ENCODE data around the gene CD93.

The CD93 gene

GRCh38 chr20:23047001-23047737 is 39.0 kb downstream of the CD93 start:
- TF ChIP-seq FOXP2 (optimal IDR thresholded peaks at IDR 0.05; ENCODE audit: borderline replicate concordance, extremely low read depth, extremely low read length, insufficient read depth), result no peak
- no peak for TF ChIP-seq TAF1 (IDR thresholded peaks at IDR 0.05; ENCODE audit: borderline replicate concordance, insufficient read depth, low read length)
- no peak for TF ChIP-seq POLR2AphosphoS5 (IDR thresholded peaks at IDR 0.05; ENCODE audit: low read depth, low read length)
- no peak for TF ChIP-seq SIN3A (IDR thresholded peaks at IDR 0.05; ENCODE audit: borderline replicate concordance, insufficient read depth, low read length)
- TF ChIP-seq REST (IDR thresholded peaks at IDR 0.05; ENCODE audit: insufficient read depth in 1 of 2, low read depth in 2 of 2, low read length in 2 of 2), result no peak

- TF ChIP-seq FOXP2 (optimal IDR thresholded peaks at IDR 0.05; ENCODE audit: borderline replicate concordance, extremely low read depth, extremely low read length, insufficient read depth) (no peak), SIN3A (IDR thresholded peaks at IDR 0.05; ENCODE audit: borderline replicate concordance, insufficient read depth, low read length) (no peak), REST (IDR thresholded peaks at IDR 0.05; ENCODE audit: insufficient read depth in 1 of 2, low read depth in 2 of 2, low read length in 2 of 2) (no peak), TAF1 (IDR thresholded peaks at IDR 0.05; ENCODE audit: borderline replicate concordance, insufficient read depth, low read length) (no peak), POLR2AphosphoS5 (IDR thresholded peaks at IDR 0.05; ENCODE audit: low read depth, low read length) (no peak)
These were observed 39.7 kb downstream of the CD93 start for GRCh38 chr20:23046431-23046830.

GRCh38 chr20:23043376-23043775 is 42.7 kb downstream of the CD93 start:
- no peak for TF ChIP-seq FOXP2 (optimal IDR thresholded peaks at IDR 0.05; ENCODE audit: borderline replicate concordance, extremely low read depth, extremely low read length, insufficient read depth)

- TF ChIP-seq TAF1 (IDR thresholded peaks at IDR 0.05; ENCODE audit: borderline replicate concordance, insufficient read depth, low read length), result no peak
- no peak for TF ChIP-seq SIN3A (IDR thresholded peaks at IDR 0.05; ENCODE audit: borderline replicate concordance, insufficient read depth, low read length)
- no peak for TF ChIP-seq REST (IDR thresholded peaks at IDR 0.05; ENCODE audit: insufficient read depth in 1 of 2, low read depth in 2 of 2, low read length in 2 of 2)
- no peak for TF ChIP-seq FOXP2 (optimal IDR thresholded peaks at IDR 0.05; ENCODE audit: borderline replicate concordance, extremely low read depth, extremely low read length, insufficient read depth)
These were observed 43.9 kb downstream of the CD93 start for GRCh38 chr20:23042270-23042669.

- TF ChIP-seq TAF1 (IDR thresholded peaks at IDR 0.05; ENCODE audit: borderline replicate concordance, insufficient read depth, low read length) (no peak), SIN3A (IDR thresholded peaks at IDR 0.05; ENCODE audit: borderline replicate concordance, insufficient read depth, low read length) (no peak), REST (IDR thresholded peaks at IDR 0.05; ENCODE audit: insufficient read depth in 1 of 2, low read depth in 2 of 2, low read length in 2 of 2) (no peak), FOXP2 (optimal IDR thresholded peaks at IDR 0.05; ENCODE audit: borderline replicate concordance, extremely low read depth, extremely low read length, insufficient read depth) (no peak), POLR2AphosphoS5 (IDR thresholded peaks at IDR 0.05; ENCODE audit: low read depth, low read length) (no peak)
These were observed 46.1 kb downstream of the CD93 start for GRCh38 chr20:23039885-23040508.
